Esophagus squamous epithelium (tissue), 5 donors: ENCODE results near the gene DRGX. TPM values are rescaled to one million over a fixed set of nuclear protein-coding genes. Genes with fewer than 3 reads are reported as not detected.

ENCODE experiments used
- DNase-seq: peaks from one replicate; lab custom pipeline; 2025; lab: John Stamatoyannopoulos, UW
- H3K27ac ChIP-seq, 4 donors: fragments of 200-600 bp; sonication (generic); one replicate each; pipeline ENCODE4 v1.5.1; 2016 to 2019; ENCODE audit warnings: mild to moderate bottlenecking in 1 of 4
- H3K27me3 ChIP-seq, 4 donors: fragments of 200-600 bp; sonication (generic); 1 replicate in 3 of 4; 2 replicates in 1 of 4; pipeline versions ENCODE4 v1.5.1 to v1.6.0; 2017 to 2021; ENCODE audit warnings: antibody characterized with exemption in 1 of 4
- H3K36me3 ChIP-seq, 3 donors: fragments of 200-600 bp; sonication (generic); one replicate each; pipeline ENCODE4 v1.5.1; 2016 to 2019
- H3K4me1 ChIP-seq, 3 donors: fragments of 200-600 bp; sonication (generic); one replicate each; pipeline ENCODE4 v1.5.1; 2017 to 2019
- H3K4me3 ChIP-seq, 4 donors: fragments of 200-600 bp; sonication (generic); 1 replicate in 3 of 4; 2 replicates in 1 of 4; pipeline ENCODE4 v1.5.1; 2016 to 2019; ENCODE audit warnings: mild to moderate bottlenecking in 2 of 4, moderate library complexity in 1 of 4
- H3K9me3 ChIP-seq, 3 donors: fragments of 200-600 bp; sonication (generic); one replicate each; pipeline ENCODE4 v1.5.1; 2016 to 2019
- CTCF ChIP-seq, 6 experiments: fragments of 450-650 bp in 4 of 6; fragments of 200-600 bp in 2 of 6; sonication (generic) in 2 of 6; IDR thresholded peaks; one replicate each; pipeline ENCODE4 v1.5.1; 2016 to 2019; ENCODE audit warnings: antibody characterized with exemption in 6 of 6, mild to moderate bottlenecking in 4 of 6, moderate library complexity in 4 of 6
- POLR2A ChIP-seq, 4 donors: fragments of 450-650 bp; IDR thresholded peaks; one replicate each; pipeline ENCODE4 v1.6.1; 2017; ENCODE audit warnings: antibody characterized with exemption in 4 of 4, mild to moderate bottlenecking in 4 of 4, moderate library complexity in 3 of 4
- WGBS, 2 donors: methylation state at CpG; one replicate each; pipeline ENCODE4 v1.1.5; 2018; 5-methylcytosine and 5-hydroxymethylcytosine counted together
- intact Hi-C: fragments of 100-400 bp; cut with DNase I; formaldehyde crosslinking; loops from one replicate; pipeline ENCODE4 v1.15.0; 2022
- total RNA-seq, 4 donors: library from RNA; depleted of rRNA; stranded (reverse); fragments of >200 nt; gene quantifications; one replicate each; pipeline ENCODE4 v1.1.0, GENCODE V29; 2016
- donor health status: DM: yes; HTN: yes; CAD: no.

Gene DRGX
- total RNA-seq, 4 donors from 2014 or later, result not detected

- Histone ChIP-seq H3K9me3 (no peaks in the 10 kb centered on the region), H3K27ac (no peak overlapping the region), H3K27me3 (peaks cover 30 to 99% (median 47%) of the 10 kb centered on the region in 4 donors), H3K4me1 (peaks cover 14 to 37% (median 22%) of the 10 kb centered on the region in 3 donors), H3K36me3 (no peaks in the 10 kb centered on the region), H3K4me3 (no peak overlapping the region)
- 85 to 89% methylated on average over 1 of the region's 1 CpG for WGBS, 2 donors
- intact Hi-C loops, result no loop called here
- DNase-seq, result no peak
- TF ChIP-seq POLR2A (IDR thresholded peaks at IDR 0.05), result no peak
- no peak for TF ChIP-seq CTCF (IDR thresholded peaks at IDR 0.05)
Measured at GRCh38 chr10:49393301-49393700, 2.6 kb downstream of the DRGX start.

GRCh38 chr10:49389361-49389933, 6.4 kb downstream of the DRGX start:
- intact Hi-C loops, result no loop called here

GRCh38 chr10:49388161-49388560, 7.7 kb downstream of the DRGX start:
- H3K27me3 ChIP-seq, result peaks cover 0 to 85% (median 2%) of the 10 kb centered on the region in 4 donors
- no peak overlapping the region for H3K4me3 ChIP-seq
- no peaks in the 10 kb centered on the region for H3K36me3 ChIP-seq
- H3K4me1 ChIP-seq, result no peaks in the 10 kb centered on the region
- no peaks in the 10 kb centered on the region for H3K9me3 ChIP-seq
- no peak overlapping the region for H3K27ac ChIP-seq
- TF ChIP-seq POLR2A (IDR thresholded peaks at IDR 0.05) (no peak), CTCF (IDR thresholded peaks at IDR 0.05) (no peak)
- no peak for DNase-seq
- intact Hi-C loops, result no loop called here

More at GRCh38 chr10:49389361-49389933, 6.4 kb downstream of the DRGX start:
- H3K27me3 ChIP-seq, result peaks cover 3 to 89% (median 10%) of the 10 kb centered on the region in 4 donors
- no peak for TF ChIP-seq POLR2A (IDR thresholded peaks at IDR 0.05)
- no peak for TF ChIP-seq CTCF (IDR thresholded peaks at IDR 0.05)
- H3K9me3 ChIP-seq, result no peaks in the 10 kb centered on the region
- no peaks in the 10 kb centered on the region for H3K4me1 ChIP-seq
- H3K4me3 ChIP-seq, result no peak overlapping the region
- no peak for DNase-seq
- H3K36me3 ChIP-seq, result no peaks in the 10 kb centered on the region
- 87% methylated on average over 15 of the region's 15 CpGs for WGBS, 2 donors
- no peak overlapping the region for H3K27ac ChIP-seq

GRCh38 chr10:49387071-49387470, 8.8 kb downstream of the DRGX start:
- Histone ChIP-seq H3K36me3 (no peaks in the 10 kb centered on the region), H3K4me3 (no peak overlapping the region), H3K9me3 (no peaks in the 10 kb centered on the region), H3K27me3 (peaks cover 0 to 85% (median 0%) of the 10 kb centered on the region in 4 donors), H3K27ac (no peak overlapping the region), H3K4me1 (no peaks in the 10 kb centered on the region)
- TF ChIP-seq CTCF (IDR thresholded peaks at IDR 0.05), result no peak
- 67 to 76% methylated on average over 6 to 8 of the region's 8 CpGs for WGBS, 2 donors
- no peak for DNase-seq
- intact Hi-C loops, result no loop called here

- no peak for TF ChIP-seq POLR2A (IDR thresholded peaks at IDR 0.05)
- no peak for TF ChIP-seq CTCF (IDR thresholded peaks at IDR 0.05)
- no peak for DNase-seq
- intact Hi-C loops, result no loop called here
Measured at GRCh38 chr10:49385939-49386922, 9.7 kb downstream of the DRGX start.

More at GRCh38 chr10:49385939-49386922, 9.7 kb downstream of the DRGX start:
- no peak overlapping the region for H3K4me3 ChIP-seq
- WGBS, 2 donors, result 78 to 83% methylated on average over 4 to 13 of the region's 22 CpGs
- H3K27ac ChIP-seq, result no peak overlapping the region
- no peaks in the 10 kb centered on the region for H3K36me3 ChIP-seq
- H3K9me3 ChIP-seq, result no peaks in the 10 kb centered on the region
- peaks cover 0 to 77% (median 0%) of the 10 kb centered on the region in 4 donors for H3K27me3 ChIP-seq
- no peaks in the 10 kb centered on the region for H3K4me1 ChIP-seq
